ENCODE measurements around the gene BTG3.

DNA sequence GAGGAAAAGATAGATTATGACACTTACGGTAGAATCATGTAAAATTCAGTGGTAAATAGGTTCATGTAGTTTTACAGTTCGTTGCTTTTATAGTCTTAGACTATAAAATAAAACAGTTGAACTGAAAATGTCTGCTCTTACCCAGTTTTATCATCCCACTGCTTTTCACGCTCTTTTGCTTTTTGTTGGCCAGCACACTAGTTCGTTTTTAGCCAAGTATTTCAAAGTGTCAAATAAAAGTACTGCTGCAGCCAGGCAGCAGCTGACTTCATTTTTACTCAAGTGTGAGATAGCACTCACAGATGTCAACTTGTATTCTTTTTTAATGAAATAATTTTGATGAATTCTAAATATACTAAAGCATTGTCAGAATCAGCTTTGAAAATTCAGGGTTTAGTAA is 18.5 kb upstream of the BTG3 start:
- TF ChIP-seq, protein P1, sequence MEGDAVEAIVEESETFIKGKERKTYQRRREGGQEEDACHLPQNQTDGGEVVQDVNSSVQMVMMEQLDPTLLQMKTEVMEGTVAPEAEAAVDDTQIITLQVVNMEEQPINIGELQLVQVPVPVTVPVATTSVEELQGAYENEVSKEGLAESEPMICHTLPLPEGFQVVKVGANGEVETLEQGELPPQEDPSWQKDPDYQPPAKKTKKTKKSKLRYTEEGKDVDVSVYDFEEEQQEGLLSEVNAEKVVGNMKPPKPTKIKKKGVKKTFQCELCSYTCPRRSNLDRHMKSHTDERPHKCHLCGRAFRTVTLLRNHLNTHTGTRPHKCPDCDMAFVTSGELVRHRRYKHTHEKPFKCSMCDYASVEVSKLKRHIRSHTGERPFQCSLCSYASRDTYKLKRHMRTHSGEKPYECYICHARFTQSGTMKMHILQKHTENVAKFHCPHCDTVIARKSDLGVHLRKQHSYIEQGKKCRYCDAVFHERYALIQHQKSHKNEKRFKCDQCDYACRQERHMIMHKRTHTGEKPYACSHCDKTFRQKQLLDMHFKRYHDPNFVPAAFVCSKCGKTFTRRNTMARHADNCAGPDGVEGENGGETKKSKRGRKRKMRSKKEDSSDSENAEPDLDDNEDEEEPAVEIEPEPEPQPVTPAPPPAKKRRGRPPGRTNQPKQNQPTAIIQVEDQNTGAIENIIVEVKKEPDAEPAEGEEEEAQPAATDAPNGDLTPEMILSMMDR (IDR thresholded peaks at IDR 0.05): no peak
- no peak for TF ChIP-seq POLR2A (IDR thresholded peaks at IDR 0.05)
